T-helper 9 cell (primary cell): ENCODE results near the gene MMP21.

ENCODE experiments used
- DNase-seq: peaks from one replicate; pipeline ENCODE4 v3.0.0-alpha.2; 2020

Gene MMP21

GRCh38 chr10:125788156-125789034 is 12.8 kb upstream of the MMP21 start:
- DNase-seq, result no peak

DNA sequence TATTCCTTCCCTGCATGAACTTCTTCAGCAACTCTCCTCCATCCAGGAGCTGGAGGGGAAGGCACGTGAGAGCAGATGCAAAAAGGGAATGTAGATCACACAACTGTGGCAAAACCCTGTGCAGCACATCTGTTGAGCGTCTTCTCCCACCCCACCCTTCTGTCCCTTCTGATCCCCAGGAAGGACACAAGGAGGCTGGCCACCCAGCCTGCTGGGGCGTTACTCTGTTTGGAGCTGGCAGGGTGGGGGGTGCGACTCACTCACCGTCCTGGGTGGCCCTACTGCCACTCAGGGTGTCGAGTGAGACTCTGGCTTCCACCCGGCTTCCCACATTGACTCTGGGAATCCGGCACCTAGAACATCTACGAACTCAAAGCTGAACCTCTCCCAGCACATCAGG is 10.2 kb upstream of the MMP21 start:
- DNase-seq, result no peak

DNA sequence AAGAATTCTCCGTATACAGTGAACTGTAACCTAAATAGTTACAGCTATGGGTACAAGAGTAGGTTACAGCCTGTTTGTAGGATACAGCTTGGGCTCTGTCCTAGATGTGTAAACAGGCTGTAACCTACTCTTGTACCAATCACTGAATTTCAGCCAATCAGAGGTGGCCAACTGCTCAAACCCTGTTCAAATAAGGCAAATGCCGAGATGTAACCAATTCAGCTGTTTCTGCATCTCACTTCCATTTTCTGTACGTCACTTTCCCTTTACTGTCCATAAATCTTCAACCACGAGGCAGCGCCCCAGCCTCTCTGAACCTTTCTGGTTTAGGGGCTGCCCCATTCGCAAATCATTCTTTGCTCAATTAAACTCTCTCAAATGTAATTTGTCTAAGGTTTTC is 8.3 kb upstream of the MMP21 start:
- DNase-seq, result no peak

GRCh38 chr10:125783408-125783807 is 7.8 kb upstream of the MMP21 start:
- DNase-seq, result no peak

DNA sequence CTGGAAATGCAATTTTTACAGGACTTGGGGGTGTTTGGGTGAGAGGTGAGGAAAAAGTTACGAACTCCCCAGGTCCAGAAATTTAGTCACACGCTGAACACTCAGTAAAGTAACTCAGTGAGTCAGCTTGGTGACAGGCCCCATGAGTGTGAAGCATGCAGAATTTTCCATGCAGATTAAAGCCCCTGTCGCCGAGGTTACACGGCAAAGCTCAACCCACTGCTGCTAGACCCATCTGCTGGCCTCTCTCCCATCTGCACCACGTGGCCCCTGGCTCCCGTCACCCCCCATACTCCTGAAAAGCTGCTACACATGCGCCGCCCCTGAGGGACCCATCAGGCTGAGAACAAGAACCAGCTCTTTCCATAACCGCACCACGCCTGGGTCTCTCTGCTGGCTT is 7.0 kb upstream of the MMP21 start:
- no peak for DNase-seq

DNA sequence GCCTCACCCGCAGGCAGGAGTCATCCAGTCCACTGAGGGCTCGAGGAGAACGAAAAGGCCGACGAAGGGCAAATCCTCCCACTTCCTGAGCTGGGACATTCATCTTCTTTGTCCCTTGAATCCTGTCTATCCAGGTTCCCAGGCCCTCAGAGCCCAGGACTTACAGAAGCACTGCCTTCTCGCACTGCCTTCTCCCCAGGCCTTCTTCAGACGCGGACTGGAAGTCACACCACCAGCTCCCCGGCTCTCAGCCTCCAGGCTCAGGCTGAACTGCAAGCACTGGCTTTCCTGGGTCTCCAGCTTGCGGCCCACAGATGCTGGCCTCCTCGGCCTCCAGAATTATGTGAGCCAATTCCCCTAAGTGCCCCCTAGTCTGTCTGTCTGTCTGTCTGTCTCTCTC is 6.4 kb upstream of the MMP21 start:
- no peak for DNase-seq

DNA sequence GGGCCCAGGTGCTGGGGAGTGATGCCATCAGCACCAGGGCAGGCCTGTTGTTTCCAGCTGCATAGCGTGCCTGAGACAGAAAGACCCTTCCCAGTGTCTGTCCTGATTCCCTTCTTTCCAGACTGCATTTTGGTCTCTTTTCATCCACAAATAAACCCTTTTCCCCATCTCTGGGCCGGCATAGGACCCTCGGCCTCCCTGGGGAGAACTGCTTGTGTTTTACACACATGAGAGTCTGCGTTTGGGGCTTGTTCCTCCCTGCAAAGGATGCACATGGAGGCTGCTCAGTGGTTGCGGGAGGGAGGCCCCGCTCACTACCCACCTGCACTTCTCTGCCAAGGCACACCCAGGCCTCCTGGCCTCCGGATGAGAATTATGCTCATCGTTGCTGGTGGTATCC is 5.8 kb upstream of the MMP21 start:
- DNase-seq, result no peak

DNA sequence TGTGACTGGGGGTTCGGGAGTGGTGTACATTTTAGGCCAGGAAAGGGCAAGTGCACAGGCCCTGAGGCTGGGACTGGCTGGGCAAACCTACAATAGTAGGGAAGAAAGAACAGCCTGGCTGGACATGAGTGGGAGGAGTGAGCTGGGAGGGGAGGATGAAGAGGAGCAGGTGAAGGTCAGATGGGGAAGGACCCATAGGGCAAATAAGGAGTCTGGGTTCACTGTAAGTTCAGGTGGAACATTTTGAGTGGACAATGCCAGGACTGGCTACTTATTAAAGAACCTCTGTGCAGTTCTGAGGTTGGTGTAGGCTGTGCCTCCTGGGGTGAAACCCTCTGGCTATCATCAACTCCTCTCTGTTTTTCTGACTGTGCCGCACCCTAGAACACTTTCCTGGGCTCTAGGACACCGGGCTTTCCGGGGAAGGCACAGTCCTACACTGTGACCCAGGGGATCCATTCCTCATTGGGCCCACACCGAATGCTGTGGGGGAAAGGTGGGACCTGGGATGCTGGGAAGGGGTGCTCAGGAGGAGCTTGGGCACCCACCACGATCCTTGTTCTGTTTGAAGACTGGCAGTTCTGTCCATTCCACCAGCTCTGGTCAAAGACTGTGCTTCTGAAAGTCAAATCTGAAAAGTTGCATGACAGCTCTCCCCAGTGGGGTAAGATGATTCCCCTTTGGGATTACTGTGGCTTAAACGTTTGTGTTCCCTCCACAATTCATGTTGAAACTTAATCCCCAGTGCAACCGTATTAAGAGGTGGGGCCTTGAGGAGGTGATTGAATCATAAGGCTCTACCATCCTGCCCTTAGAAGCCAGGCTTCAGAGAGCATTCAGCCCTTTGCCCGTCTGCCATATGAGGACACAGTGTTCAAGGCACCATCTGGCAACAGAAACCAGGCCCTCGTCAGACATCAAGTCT is 4.0 kb upstream of the MMP21 start:
- no peak for DNase-seq

DNA sequence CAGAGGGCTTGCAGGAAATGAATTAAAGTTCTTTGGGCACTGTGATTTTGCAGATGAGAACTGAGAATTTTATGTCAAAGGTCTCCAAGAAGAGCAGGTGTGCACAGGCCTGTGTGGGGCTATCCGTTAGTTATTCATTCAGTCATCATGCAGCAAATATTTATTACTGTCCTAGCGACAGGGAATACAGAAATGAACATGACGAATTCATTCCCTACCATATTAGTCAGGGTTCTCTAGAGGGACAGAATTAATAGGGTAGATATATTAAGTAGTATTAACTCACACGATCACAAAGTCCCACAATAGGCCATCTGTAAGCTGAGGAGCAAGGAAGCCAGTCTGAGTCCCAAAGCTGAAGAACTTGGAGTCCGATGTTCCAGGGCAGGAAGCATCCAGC is 2.9 kb upstream of the MMP21 start:
- no peak for DNase-seq

DNA sequence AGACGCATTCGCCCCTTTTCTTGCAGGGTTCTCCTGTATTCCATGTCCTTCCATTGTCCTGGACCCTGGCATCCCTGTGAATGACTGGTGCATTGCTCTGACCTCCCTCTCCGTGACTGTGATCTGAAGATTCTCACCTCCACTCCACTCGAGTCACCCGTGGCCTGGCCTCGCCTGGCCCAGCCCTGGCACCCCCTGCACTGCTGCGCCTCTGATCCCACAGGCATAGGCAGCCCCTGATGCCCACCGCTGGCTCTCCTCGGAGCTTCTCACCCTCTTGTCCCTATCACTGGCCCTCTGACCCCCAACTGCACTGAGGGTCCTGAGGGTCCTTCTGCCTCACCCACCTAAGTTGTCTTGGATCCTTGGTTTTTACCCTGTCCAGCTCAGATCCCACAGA is 2.2 kb upstream of the MMP21 start:
- no peak for DNase-seq

DNA sequence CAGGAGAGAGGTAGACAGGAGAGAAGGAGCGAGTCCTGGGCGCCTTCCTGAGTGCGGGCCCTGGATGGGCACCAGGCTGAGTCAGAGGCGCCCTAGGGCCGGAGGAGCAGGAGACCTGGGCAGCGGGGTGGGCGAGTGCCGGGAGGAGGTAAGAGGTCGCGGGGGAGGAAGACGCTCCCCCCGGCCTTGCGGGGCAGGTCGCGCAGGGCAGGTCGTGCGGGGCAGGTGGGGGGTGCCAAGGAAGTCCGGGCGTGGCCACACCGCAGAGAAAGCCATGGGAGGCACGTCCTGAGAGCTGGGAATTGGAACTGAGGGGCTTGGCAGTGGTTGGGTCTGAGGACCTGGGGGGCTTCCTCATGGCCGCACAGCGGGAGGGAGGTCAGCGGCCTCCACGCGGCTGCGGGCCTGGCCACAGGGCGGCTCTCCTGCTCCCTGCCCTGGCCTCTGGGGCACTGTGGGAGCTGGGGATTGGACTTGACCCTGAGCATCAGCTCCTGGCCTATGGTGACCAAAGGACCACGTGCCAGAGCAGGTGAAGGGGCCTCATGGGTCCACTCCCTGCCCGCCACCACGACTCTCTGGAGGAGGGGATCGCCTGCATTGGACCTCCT is 935 bp downstream of the MMP21 start:
- DNase-seq, result no peak

DNA sequence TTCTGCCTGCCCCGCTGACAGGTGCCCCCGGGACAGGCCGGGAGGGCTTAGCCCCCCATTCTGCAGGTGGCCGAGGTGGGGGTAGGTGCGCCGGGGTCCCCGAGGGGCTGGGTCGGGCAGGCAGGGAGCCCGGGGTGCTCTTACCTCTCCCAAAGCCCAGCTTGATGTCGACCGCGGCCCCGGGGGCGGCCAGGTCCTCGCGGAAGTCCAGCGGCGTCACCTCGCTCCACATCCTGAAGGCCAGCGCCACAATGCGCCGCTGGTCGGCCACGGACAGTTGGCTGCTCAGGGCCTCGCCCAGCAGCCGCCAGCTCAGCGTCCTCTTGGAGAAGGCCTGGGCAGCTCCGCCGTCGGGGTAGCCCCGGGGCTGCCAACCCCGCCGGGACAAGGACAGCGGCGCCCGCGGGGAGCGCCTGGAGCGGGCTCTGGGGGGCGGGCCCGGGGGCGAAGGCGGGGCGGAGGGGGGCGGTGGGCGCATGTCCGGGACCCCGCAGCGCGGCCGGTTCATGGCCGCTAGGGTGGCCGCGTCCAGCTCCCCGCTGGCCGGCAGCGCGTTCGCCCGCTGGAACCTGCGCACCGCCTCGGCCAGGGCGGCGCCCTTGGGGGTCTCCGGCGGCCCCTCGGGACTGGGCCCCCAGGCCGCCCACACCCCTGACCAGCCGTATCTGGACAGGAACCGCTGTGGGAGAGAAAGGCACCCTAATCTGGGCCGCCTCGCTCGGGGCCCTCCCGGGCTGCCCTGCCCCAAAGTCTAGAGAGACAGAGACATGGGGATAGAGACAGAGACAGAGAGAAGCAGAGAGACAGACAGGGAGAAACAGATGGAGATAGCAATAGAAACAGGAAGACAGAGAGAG is 1.7 kb downstream of the MMP21 start:
- no peak for DNase-seq

- DNase-seq, result no peak
Observed at GRCh38 chr10:125772864-125773180, 2.8 kb downstream of the MMP21 start.

DNA sequence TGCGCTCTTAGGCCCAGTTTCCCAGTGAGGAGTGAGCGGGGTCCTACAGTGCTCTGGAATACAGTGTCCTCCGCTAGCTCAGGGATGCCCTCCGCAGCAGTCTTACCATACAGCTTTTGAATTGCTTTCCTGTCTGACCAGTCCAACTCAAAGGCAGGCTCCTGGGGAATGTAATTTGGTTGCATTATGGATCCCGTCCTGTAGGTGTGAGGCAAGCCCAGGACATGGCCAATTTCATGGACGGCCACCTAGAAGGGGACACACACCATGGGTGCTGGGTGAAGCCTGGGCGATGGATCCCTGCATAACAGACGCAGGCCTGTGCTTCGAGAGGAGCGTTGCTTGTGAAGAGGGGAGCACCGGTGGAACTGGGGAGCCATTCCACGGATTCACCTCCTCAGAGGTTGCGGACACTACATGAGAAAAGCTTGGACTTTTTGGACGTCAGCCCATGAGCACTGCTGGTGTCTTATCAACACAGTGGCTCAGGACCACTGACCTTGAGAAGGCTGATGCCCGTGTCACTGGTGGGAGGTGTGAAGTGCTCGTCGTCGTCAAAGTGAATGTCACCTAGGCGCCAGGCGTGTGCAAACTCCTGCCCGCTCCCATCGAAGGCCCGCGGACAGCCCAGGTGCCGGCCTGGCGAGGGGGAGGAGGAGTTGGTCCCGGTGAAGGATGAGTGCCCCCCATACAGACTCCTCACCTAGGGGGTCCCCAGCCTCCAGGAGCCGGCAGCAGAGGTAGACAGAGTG is 3.3 kb downstream of the MMP21 start:
- DNase-seq, result no peak

DNA sequence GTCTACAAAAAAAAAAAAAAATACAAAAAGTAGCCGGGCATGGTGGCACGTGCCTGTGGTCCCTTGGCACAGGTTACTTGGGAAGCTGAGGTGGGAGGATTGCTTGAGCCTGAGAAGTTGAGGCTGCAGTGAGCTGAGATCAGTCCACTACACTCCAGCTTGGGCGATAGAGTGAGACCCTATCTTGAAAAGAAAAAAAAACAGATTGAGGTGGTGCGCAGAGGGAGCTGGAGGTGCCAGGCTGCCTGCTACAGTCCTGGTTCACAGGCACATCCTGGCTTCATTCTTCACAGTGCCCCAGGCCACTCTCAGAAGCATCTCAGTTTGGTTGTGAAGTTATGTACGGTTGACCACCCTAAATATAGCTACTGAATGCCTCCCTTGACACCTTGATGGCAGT is 4.8 kb downstream of the MMP21 start:
- no peak for DNase-seq

DNA sequence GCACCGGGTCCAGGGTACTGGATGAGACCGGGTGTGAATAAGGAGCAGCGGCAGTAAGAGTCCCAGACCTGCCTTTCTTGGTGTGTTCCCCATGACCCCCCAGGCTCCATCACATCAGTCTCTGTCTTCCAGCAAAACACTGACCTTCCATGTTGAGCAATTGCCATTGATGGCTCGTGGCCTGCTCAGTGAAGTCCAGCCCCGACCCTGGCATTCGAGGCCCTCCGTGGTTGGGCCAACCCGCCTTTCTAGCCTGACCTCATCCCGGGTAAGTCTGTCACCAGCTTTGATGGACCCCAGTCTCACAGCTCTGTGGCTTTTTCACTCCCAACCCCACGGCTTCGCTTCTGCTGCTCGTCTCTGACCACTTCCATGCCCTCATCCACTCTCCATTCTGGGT is 6.4 kb downstream of the MMP21 start:
- DNase-seq, result no peak

DNA sequence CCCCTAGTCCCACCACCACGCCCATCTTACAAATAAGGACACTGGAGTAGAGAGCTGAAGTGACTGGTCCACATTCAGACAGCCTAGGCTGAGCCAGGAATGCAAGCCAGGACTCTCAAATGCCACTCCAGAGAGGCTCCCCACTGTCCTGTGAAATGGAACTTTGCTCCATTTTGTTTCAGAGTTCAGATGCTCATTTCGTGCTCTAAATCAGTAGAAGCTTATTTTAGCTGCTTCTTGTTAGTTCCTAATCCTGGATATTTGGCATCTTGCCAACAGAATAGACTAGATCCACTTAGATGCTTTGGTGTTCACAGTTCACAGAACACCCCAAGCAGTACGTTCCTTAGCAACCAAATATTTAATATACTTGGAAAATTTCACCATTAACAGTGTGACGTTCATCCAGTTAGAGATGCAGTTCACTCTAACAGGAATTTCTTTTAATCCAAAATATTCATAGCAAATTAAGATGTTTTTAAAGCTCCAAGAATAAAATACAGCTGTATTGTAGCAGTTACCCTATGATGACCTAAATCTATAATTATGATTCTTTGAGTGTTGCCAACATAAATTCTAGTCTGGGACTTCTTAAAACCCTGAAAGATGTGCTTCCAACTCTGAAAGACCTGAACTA is 7.3 kb downstream of the MMP21 start:
- no peak for DNase-seq

DNA sequence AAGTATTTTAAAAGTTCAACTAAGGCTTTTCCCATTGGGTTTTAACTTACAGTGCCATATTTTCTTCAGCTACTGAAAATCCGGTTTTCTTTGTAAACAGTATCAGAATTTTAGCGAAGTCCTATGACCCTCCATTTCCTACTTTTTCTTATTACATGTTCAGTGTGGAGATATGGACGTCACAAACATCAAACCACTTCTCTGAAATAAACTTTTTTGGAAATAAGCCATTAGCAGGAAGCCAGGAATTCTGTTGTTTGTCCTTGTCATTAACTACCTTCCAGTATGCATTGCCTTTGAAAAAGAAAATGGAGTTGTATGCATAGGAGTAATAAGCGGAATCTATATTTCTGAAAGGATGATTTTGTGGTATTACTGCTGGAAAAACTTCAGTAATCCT is 9.1 kb downstream of the MMP21 start:
- no peak for DNase-seq

DNA sequence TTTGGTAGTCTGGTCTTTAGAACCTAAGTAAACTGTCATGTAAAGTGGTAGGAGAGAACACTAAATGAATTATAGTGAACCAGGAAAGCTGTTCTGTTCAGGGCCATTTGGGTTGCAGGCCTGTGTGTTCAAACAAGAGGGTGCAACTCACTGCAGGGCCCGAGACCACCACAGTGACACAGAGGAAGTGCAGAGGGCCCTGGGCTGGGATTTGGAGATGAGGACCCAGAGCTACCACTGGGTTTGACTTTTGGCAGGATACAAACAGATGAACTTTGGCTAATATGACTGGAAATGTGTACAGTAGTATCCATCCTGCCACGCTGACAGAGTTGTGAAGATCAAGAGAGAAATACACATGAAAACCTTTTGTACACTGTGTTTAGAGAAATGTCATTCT is 9.8 kb downstream of the MMP21 start:
- DNase-seq, result no peak

- DNase-seq, result no peak
Observed at GRCh38 chr10:125762692-125763648, 12.7 kb downstream of the MMP21 start.
